Trophoblast cell (in vitro differentiated cells and primary cell): ENCODE results near the gene STRBP.

Source experiments
- DNase-seq, 2 donors: peaks; one replicate each; pipeline ENCODE4 v3.0.0-alpha.2; 2016
- H2AFZ ChIP-seq: 2 replicates; pipeline ENCODE4 v1.6.1; 2013; ENCODE audit warnings: low read length, moderate library complexity, mild to moderate bottlenecking; ENCODE audit not compliant: insufficient read depth, poor library complexity
- H2AK5ac ChIP-seq: 2 replicates; pipeline ENCODE4 v1.6.1; 2013; ENCODE audit warnings: mild to moderate bottlenecking, low read length
- H2BK120ac ChIP-seq: 2 replicates; pipeline ENCODE4 v1.6.1; 2013; ENCODE audit warnings: low read length, mild to moderate bottlenecking, moderate library complexity; ENCODE audit not compliant: insufficient read depth, poor library complexity
- H2BK12ac ChIP-seq: 2 replicates; pipeline ENCODE4 v1.6.1; 2013; ENCODE audit warnings: mild to moderate bottlenecking, low read length, moderate library complexity
- H2BK5ac ChIP-seq: 2 replicates; pipeline ENCODE4 v1.6.1; 2013; ENCODE audit warnings: low read length, low read depth, moderate library complexity, mild to moderate bottlenecking; ENCODE audit not compliant: poor library complexity
- H3K14ac ChIP-seq: 2 replicates; pipeline ENCODE4 v1.6.1; 2013; ENCODE audit warnings: mild to moderate bottlenecking, low read length
- H3K18ac ChIP-seq: 2 replicates; pipeline ENCODE4 v1.6.1; 2013; ENCODE audit warnings: mild to moderate bottlenecking, low read length
- H3K23ac ChIP-seq: 2 replicates; pipeline ENCODE4 v1.6.1; 2013; ENCODE audit warnings: low read length
- H3K27ac ChIP-seq: 2 replicates; pipeline ENCODE4 v1.5.1; 2013; ENCODE audit warnings: low read depth, mild to moderate bottlenecking, inconsistent platforms, low read length, moderate library complexity
- H3K27me3 ChIP-seq: 2 replicates; pipeline ENCODE4 v1.6.1; 2013; ENCODE audit warnings: inconsistent platforms, mild to moderate bottlenecking, low read length, moderate library complexity; ENCODE audit not compliant: insufficient read depth
- H3K36me3 ChIP-seq, 2 experiments: 1 replicate in 1 of 2; 2 replicates in 1 of 2; pipeline ENCODE4 v1.6.1; 2013; ENCODE audit warnings: low read length in 2 of 2, mild to moderate bottlenecking in 2 of 2, moderate library complexity in 1 of 2; ENCODE audit not compliant: insufficient read depth in 2 of 2, control insufficient read depth in 1 of 2
- H3K4ac ChIP-seq: 2 replicates; pipeline ENCODE4 v1.6.1; 2013; ENCODE audit warnings: low read depth, mild to moderate bottlenecking, low read length, moderate library complexity
- H3K4me1 ChIP-seq, 2 experiments: 1 replicate in 1 of 2; 2 replicates in 1 of 2; pipeline ENCODE4 v1.6.1; 2013; ENCODE audit warnings: low read length in 2 of 2, mild to moderate bottlenecking in 2 of 2, moderate library complexity in 1 of 2; ENCODE audit not compliant: insufficient read depth in 2 of 2, control insufficient read depth in 1 of 2
- H3K4me2 ChIP-seq: 2 replicates; pipeline ENCODE4 v1.6.1; 2013; ENCODE audit warnings: inconsistent platforms, mild to moderate bottlenecking, low read length, moderate library complexity
- H3K4me3 ChIP-seq: 2 replicates; pipeline ENCODE4 v1.5.1; 2013; ENCODE audit warnings: mild to moderate bottlenecking, low read depth, low read length, inconsistent platforms
- H3K79me1 ChIP-seq: one replicate; pipeline ENCODE4 v1.6.1; 2013; ENCODE audit warnings: low read length
- H3K79me2 ChIP-seq: 2 replicates; pipeline ENCODE4 v1.6.1; 2013; ENCODE audit warnings: low read length, mild to moderate bottlenecking; ENCODE audit not compliant: control insufficient read depth, insufficient read depth, poor library complexity
- H3K9ac ChIP-seq: 2 replicates; pipeline ENCODE4 v1.6.1; 2013; ENCODE audit warnings: mild to moderate bottlenecking, low read length
- H3K9me3 ChIP-seq: 2 replicates; pipeline ENCODE4 v1.6.1; 2013; ENCODE audit warnings: low read depth, mild to moderate bottlenecking, control low read depth, inconsistent platforms, low read length; ENCODE audit not compliant: insufficient read depth
- H4K12ac ChIP-seq: 2 replicates; pipeline ENCODE4 v1.6.1; 2013; ENCODE audit warnings: low read depth, mild to moderate bottlenecking, low read length, moderate library complexity
- H4K8ac ChIP-seq: 2 replicates; pipeline ENCODE4 v1.6.1; 2013; ENCODE audit warnings: low read depth, mild to moderate bottlenecking, low read length, moderate library complexity
- H4K91ac ChIP-seq: one replicate; pipeline ENCODE4 v1.6.1; 2013; ENCODE audit warnings: low read depth, mild to moderate bottlenecking, low read length, moderate library complexity
- WGBS: extraction: QIAGEN DNeasy Blood & Tissue Kit; methylation state at CpG from one replicate; pipeline ENCODE4 v1.1.7; 2013; ENCODE audit warnings: missing lambda C conversion rate; ENCODE audit not compliant: insufficient read length, insufficient coverage; ENCODE audit errors: extremely low coverage; 5-methylcytosine and 5-hydroxymethylcytosine counted together

Gene STRBP

DNA sequence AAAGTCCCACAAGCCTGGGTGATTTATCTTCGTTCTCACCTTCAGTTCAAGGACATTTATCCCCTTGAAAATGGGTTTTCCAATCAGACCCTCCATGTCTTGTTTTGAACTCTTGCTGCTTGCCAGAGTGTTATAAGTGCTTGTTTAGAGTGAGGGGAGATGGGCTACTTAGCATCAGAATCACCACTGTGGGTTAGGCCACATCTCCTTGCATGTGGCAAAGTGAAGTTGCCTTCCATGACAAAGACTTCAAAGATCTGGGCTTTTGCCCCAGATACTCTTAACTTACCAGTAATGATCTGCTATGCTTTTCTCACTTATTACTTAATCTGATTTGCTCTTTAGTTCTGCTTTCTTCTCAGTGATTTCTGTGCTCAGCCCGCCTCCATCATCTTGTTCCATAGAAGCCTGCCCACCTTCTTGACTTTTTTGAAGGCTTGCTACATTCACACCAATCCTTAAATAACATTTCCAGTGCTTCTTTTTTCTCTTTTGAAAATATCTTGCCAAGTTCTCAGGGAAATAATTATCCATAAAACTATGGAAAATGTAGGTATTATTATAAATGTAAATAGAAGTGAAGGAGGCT is 195.9 kb downstream of the STRBP start:
- Histone ChIP-seq H3K27ac (no peak overlapping the region), H3K14ac (no peak overlapping the region), H2AK5ac (no peak overlapping the region), H3K79me1 (no peaks in the 10 kb centered on the region), H3K23ac (no peak overlapping the region), H4K8ac (no peak overlapping the region), H2BK12ac (no peak overlapping the region), H3K79me2 (no peaks in the 10 kb centered on the region), H4K91ac (no peak overlapping the region), H3K4me2 (no peak overlapping the region), H3K9ac (no peak overlapping the region), H3K27me3 (no peaks in the 10 kb centered on the region), H3K4me3 (no peak overlapping the region), H3K4ac (no peak overlapping the region), H3K18ac (no peak overlapping the region), H3K4me1 (peaks cover 0 to 2% of the 10 kb centered on the region in 2 experiments), H2AFZ (no peak overlapping the region), H2BK5ac (no peak overlapping the region), H2BK120ac (no peak overlapping the region), H3K36me3 (peaks cover 5 to 14% of the 10 kb centered on the region in 2 experiments), H4K12ac (no peak overlapping the region), H3K9me3 (no peaks in the 10 kb centered on the region)
- no peak for DNase-seq
- no CpG with 5 or more reads among the region's 2 CpGs for WGBS
